ENCODE measurements around the gene MACROD2.

DNA sequence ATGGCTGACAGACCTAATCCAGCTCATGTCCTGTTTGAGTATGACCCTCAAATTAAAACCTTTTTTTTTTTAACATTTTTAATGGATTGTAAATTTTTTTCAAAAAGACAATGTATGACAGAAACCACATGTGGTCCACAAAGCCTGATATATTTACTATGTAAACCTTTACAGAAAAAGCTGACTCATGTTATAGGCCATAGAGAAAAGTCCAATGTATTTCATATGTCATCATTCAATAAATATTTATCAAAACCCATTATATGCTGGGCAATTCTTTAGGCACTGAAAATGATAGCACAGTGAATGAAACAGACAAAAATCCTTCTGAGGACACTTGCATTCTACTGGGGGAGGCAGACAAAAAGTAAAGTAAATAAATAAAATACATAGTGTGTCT is 1168.3 kb downstream of the MACROD2 start:
- TF ChIP-seq EZH2 (IDR thresholded peaks at IDR 0.05; ENCODE audit: low read length): no peak
- no peak for TF ChIP-seq CTCF (optimal IDR thresholded peaks at IDR 0.05 in 1 of 3, IDR thresholded peaks at IDR 0.05 in 1 of 3, conservative IDR thresholded peaks at IDR 0.05 in 1 of 3; ENCODE audit: extremely low read depth in 1 of 3, insufficient read depth in 2 of 3, low read length in 3 of 3)
